ENCODE data around the gene SHOC2. TPM values are rescaled to one million over a fixed set of nuclear protein-coding genes. Genes with fewer than 3 reads are reported as not detected.

Gene SHOC2
- total RNA-seq, 1 experiment from 2014 or later = 23.7 TPM

DNA sequence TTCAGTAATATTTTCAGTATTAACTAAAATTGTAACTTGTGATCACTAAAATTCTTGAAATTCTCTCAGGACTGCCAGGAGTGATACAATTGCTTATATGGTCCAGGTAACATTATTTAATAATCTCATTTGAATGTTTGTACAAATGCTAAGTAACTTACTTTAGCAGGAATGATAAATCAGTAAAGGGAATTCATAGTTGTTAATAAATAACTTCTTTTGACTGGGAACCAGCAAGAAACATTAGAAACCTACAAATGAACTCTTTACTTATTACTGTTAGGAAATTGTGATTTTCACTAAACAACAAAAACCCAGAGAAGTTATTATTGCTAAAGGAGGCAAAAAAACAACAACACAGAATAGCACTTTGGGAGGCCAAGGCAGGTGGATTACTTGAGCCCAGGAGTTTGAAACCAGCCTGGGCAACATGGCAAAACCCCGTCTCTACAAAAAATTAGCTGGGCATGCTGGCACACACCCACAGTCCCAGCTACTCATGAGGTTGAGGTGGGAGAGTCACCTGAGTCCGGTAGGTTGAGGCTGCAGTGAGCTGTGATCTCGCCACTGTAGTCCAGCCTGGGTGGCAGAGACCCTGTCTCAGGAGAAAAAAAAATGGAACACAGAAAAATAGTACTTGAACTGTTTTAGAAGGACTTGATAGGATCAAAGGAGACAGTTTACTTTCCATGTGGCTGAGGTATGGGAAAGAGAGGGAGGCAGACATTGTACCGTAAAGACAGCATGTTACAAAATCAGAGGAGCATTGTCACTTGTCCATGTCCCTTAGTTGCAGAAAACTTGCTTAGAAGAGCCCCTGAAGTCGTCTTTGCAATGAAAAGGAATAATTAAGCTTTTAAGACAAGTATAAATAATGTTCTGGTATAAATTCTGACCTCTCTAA is 53.1 kb downstream of the SHOC2 start:
- Histone ChIP-seq H2AK5ac (ENCODE audit: insufficient read length, low read length) (no peak overlapping the region), H4K91ac (ENCODE audit: insufficient read length, low read depth, low read length) (no peak overlapping the region), H4K5ac (ENCODE audit: insufficient read length, low read depth, low read length) (no peak overlapping the region), H4K20me1 (ENCODE audit: control insufficient read depth, insufficient read depth, insufficient read length) (no peaks in the 10 kb centered on the region), H3K27me3 (ENCODE audit: insufficient read depth, low read length) (no peaks in the 10 kb centered on the region), H3K9ac (ENCODE audit: extremely low read depth, insufficient read length, low read length) (no peak overlapping the region), H3K18ac (ENCODE audit: insufficient read length, low read depth, low read length) (no peak overlapping the region), H2BK120ac (ENCODE audit: low read depth, low read length, poor library complexity, severe bottlenecking) (no peak overlapping the region), H3K4ac (ENCODE audit: low read depth, low read length) (no peak overlapping the region), H3K27ac (ENCODE audit: insufficient read length, low read depth, low read length) (no peak overlapping the region), H3K23ac (ENCODE audit: insufficient read length, low read depth, low read length) (no peak overlapping the region), H2AFZ (ENCODE audit: low read length) (no peak overlapping the region), H3K56ac (ENCODE audit: insufficient read length, low read depth, low read length) (no peak overlapping the region), H2BK20ac (ENCODE audit: low read depth, low read length, poor library complexity, severe bottlenecking) (no peak overlapping the region), H3K79me1 (ENCODE audit: insufficient read depth, low read depth, low read length, poor library complexity, severe bottlenecking) (no peaks in the 10 kb centered on the region), H3K4me1 (ENCODE audit: insufficient read depth, low read length) (no peaks in the 10 kb centered on the region), H3T11ph (ENCODE audit: low read length) (no peak overlapping the region), H2BK15ac (ENCODE audit: low read depth, low read length) (no peak overlapping the region), H2BK12ac (ENCODE audit: insufficient read length, low read depth, low read length) (no peak overlapping the region), H4K8ac (replicated peaks; ENCODE audit: insufficient read length, low read depth, low read length) (no peak overlapping the region), H3K14ac (ENCODE audit: insufficient read depth, low read length) (no peak overlapping the region), H2BK5ac (ENCODE audit: insufficient read length, low read length) (no peak overlapping the region), H3K23me2 (ENCODE audit: insufficient read length, low read depth, low read length, poor library complexity, severe bottlenecking) (no peaks in the 10 kb centered on the region), H3K79me2 (ENCODE audit: insufficient read depth, low read length) (no peaks in the 10 kb centered on the region; the same call in 1 of the 2 replicates), H3K9me3 (ENCODE audit: control insufficient read depth, low read depth, low read length) (no peaks in the 10 kb centered on the region), H3K4me2 (ENCODE audit: insufficient read depth, insufficient read length, low read length) (no peak overlapping the region)
- no peaks in the 10 kb centered on the region; a peak in 2 of 7 replicates for H3K36me3 Mint-ChIP-seq (ENCODE audit: insufficient read depth in 1 of 3, low read depth in 3 of 3)
- no peak overlapping the region for H3K4me3 Mint-ChIP-seq
- peaks cover 3 to 10% of the 10 kb centered on the region in 2 experiments for H3K4me1 Mint-ChIP-seq
- no peaks in the 10 kb centered on the region for H3K9me3 Mint-ChIP-seq
- no peak for DNase-seq
- peak overlapping the region in 2 of 3 experiments; percentile 20 to 34; a peak in 2 of 7 replicates for H3K27ac Mint-ChIP-seq
- no CpG with 5 or more reads among the region's 5 CpGs for WGBS (ENCODE audit: extremely low coverage, insufficient read length, low lambda C conversion rate)
- TF ChIP-seq, protein P1, sequence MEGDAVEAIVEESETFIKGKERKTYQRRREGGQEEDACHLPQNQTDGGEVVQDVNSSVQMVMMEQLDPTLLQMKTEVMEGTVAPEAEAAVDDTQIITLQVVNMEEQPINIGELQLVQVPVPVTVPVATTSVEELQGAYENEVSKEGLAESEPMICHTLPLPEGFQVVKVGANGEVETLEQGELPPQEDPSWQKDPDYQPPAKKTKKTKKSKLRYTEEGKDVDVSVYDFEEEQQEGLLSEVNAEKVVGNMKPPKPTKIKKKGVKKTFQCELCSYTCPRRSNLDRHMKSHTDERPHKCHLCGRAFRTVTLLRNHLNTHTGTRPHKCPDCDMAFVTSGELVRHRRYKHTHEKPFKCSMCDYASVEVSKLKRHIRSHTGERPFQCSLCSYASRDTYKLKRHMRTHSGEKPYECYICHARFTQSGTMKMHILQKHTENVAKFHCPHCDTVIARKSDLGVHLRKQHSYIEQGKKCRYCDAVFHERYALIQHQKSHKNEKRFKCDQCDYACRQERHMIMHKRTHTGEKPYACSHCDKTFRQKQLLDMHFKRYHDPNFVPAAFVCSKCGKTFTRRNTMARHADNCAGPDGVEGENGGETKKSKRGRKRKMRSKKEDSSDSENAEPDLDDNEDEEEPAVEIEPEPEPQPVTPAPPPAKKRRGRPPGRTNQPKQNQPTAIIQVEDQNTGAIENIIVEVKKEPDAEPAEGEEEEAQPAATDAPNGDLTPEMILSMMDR (conservative IDR thresholded peaks at IDR 0.05) = no peak
- no peaks in the 10 kb centered on the region for H3K27me3 Mint-ChIP-seq (ENCODE audit: low read depth)
